ENCODE data around the gene CHD5.

- TF ChIP-seq CTCF (IDR thresholded peaks at IDR 0.05) (no peak), REST (IDR thresholded peaks at IDR 0.05; ENCODE audit: insufficient read depth in 1 of 2, low read depth in 2 of 2, low read length in 1 of 2) (no peak), POLR2AphosphoS5 (IDR thresholded peaks at IDR 0.05; ENCODE audit: low read depth, low read length) (no peak), SIN3A (IDR thresholded peaks at IDR 0.05; ENCODE audit: borderline replicate concordance, insufficient read depth, low read depth, low read length) (no peak)
Measured at GRCh38 chr1:6111991-6112689, 68.0 kb downstream of the CHD5 start.
